ENCODE results near the gene DPP8. TPM values are rescaled to one million over a fixed set of nuclear protein-coding genes. Genes with fewer than 3 reads are reported as not detected.

Gene DPP8
- total RNA-seq, 1 experiment from 2014 or later: 29.6 TPM

DNA sequence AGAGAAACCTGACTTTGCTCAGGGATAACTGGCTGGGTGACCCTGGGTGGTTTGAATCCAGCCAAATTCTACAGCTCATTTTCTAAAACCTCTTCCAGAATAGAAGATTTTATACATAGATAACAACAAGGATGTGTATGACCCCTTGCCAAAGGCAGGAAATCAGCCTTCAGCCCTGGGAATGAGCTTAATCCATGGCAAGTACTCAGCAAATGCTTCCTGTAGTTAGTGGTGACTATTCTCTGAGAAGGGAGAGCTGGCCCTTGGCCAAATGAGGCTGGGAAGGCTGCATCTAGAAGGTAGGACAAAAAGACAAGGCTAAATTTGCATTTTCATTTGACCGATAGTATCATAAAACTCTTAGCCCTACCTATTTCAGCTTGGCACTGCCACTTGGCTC lies 8.1 kb upstream of the DPP8 start:
- intact Hi-C loops (cut with micrococcal nuclease; ENCODE audit: unreplicated experiment): no loop called here
- DNase-seq (ENCODE audit: low spot score): peak; percentile 80
- TF ChIP-seq EZH2 (IDR thresholded peaks at IDR 0.05; ENCODE audit: borderline replicate concordance, low read depth, low read length, poor library complexity, severe bottlenecking) (no peak), CTCF (conservative IDR thresholded peaks at IDR 0.05; ENCODE audit: low read depth, low read length) (no peak)
- BruUV-seq (replicated peaks): no TSS peak
- Histone ChIP-seq H3K27ac (ENCODE audit: low read depth, low read length, poor library complexity, severe bottlenecking) (peak overlapping the region; percentile 31), H3K4me3 (ENCODE audit: low read depth, low read length, poor library complexity, severe bottlenecking) (no peak overlapping the region), H3K9me3 (ENCODE audit: low read depth, low read length, poor library complexity, severe bottlenecking) (no peaks in the 10 kb centered on the region), H3K36me3 (ENCODE audit: insufficient read depth, low read length, poor library complexity, severe bottlenecking) (no peaks in the 10 kb centered on the region), H3K4me1 (ENCODE audit: insufficient read depth, low read length, poor library complexity, severe bottlenecking) (peaks cover 14% of the 10 kb centered on the region), H3K27me3 (replicated peaks; ENCODE audit: insufficient read depth, low read depth, low read length, poor library complexity) (no peaks in the 10 kb centered on the region)
- POLR2A ChIA-PET (ENCODE audit: low non-redundant PET): interaction anchor here (0.6 kb wide), 1 partner anchor 27 kb away, joined by 5 read pairs; no protein-coding TSS in a partner anchor
- CTCF ChIA-PET: interaction anchor here (0.6 kb wide), 1 partner anchor 764 kb away, joined by 4 read pairs; no protein-coding TSS in a partner anchor

DNA sequence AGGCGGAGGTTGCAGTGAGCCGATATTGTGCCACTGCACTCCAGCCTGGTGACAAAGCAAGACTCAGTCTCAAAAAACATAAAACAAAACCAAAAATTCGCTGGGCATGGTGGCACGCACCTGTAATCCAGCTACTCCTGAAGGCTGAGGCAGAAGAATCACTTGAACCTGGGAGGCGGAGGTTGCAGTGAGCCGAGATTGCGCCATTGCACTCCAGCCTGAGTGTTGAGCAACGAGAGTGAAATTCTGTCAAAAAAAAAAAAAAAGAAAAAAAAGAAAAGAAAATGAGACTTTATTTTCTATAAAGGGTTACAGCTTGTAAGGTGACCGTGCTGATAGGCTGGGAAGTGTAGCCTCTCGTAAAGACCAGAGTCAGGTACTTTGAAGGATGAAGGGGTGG lies 6.7 kb upstream of the DPP8 start:
- TF ChIP-seq EZH2 (IDR thresholded peaks at IDR 0.05; ENCODE audit: borderline replicate concordance, low read depth, low read length, poor library complexity, severe bottlenecking) (no peak), CTCF (conservative IDR thresholded peaks at IDR 0.05; ENCODE audit: low read depth, low read length) (no peak)
- Histone ChIP-seq H3K4me3 (ENCODE audit: low read depth, low read length, poor library complexity, severe bottlenecking) (no peak overlapping the region), H3K36me3 (ENCODE audit: insufficient read depth, low read length, poor library complexity, severe bottlenecking) (no peaks in the 10 kb centered on the region), H3K4me1 (ENCODE audit: insufficient read depth, low read length, poor library complexity, severe bottlenecking) (peaks cover 10% of the 10 kb centered on the region), H3K9me3 (ENCODE audit: low read depth, low read length, poor library complexity, severe bottlenecking) (no peaks in the 10 kb centered on the region), H3K27ac (ENCODE audit: low read depth, low read length, poor library complexity, severe bottlenecking) (no peak overlapping the region), H3K27me3 (replicated peaks; ENCODE audit: insufficient read depth, low read depth, low read length, poor library complexity) (no peaks in the 10 kb centered on the region)
- intact Hi-C loops (cut with micrococcal nuclease; ENCODE audit: unreplicated experiment): no loop called here
- BruUV-seq (replicated peaks): no TSS peak
- POLR2A ChIA-PET (ENCODE audit: low non-redundant PET): no interaction called here
- CTCF ChIA-PET: interaction anchor here (0.7 kb wide), 1 partner anchor 72 kb away, joined by 9 read pairs; no protein-coding TSS in a partner anchor
- no peak for DNase-seq (ENCODE audit: low spot score)

- no peaks in the 10 kb centered on the region for H3K9me3 ChIP-seq (ENCODE audit: low read depth, low read length, poor library complexity, severe bottlenecking)
- H3K4me1 ChIP-seq (ENCODE audit: insufficient read depth, low read length, poor library complexity, severe bottlenecking): peaks cover 14% of the 10 kb centered on the region
- no peak overlapping the region for H3K27ac ChIP-seq (ENCODE audit: low read depth, low read length, poor library complexity, severe bottlenecking)
- POLR2A ChIA-PET (ENCODE audit: low non-redundant PET): no interaction called here
- no peaks in the 10 kb centered on the region for H3K36me3 ChIP-seq (ENCODE audit: insufficient read depth, low read length, poor library complexity, severe bottlenecking)
- no TSS peak for BruUV-seq (replicated peaks)
- no peaks in the 10 kb centered on the region for H3K27me3 ChIP-seq (replicated peaks; ENCODE audit: insufficient read depth, low read depth, low read length, poor library complexity)
- no peak for DNase-seq (ENCODE audit: low spot score)
- intact Hi-C loops (cut with micrococcal nuclease; ENCODE audit: unreplicated experiment): no loop called here
- TF ChIP-seq CTCF (conservative IDR thresholded peaks at IDR 0.05; ENCODE audit: low read depth, low read length): no peak
- TF ChIP-seq EZH2 (IDR thresholded peaks at IDR 0.05; ENCODE audit: borderline replicate concordance, low read depth, low read length, poor library complexity, severe bottlenecking): no peak
- CTCF ChIA-PET: no interaction called here
- no peak overlapping the region for H3K4me3 ChIP-seq (ENCODE audit: low read depth, low read length, poor library complexity, severe bottlenecking)
These were observed 3.9 kb upstream of the DPP8 start for GRCh38 chr15:65521350-65521749.
